NOMO-1 treated with DMSO at 0.1 percent for 48 hours (cell line): ENCODE measurements around the gene STX8.

Source experiments
- DNase-seq: peaks from one replicate; lab custom pipeline; 2025; ENCODE audit not compliant: unreplicated experiment; lab: John Stamatoyannopoulos, UW

Gene STX8

DNA sequence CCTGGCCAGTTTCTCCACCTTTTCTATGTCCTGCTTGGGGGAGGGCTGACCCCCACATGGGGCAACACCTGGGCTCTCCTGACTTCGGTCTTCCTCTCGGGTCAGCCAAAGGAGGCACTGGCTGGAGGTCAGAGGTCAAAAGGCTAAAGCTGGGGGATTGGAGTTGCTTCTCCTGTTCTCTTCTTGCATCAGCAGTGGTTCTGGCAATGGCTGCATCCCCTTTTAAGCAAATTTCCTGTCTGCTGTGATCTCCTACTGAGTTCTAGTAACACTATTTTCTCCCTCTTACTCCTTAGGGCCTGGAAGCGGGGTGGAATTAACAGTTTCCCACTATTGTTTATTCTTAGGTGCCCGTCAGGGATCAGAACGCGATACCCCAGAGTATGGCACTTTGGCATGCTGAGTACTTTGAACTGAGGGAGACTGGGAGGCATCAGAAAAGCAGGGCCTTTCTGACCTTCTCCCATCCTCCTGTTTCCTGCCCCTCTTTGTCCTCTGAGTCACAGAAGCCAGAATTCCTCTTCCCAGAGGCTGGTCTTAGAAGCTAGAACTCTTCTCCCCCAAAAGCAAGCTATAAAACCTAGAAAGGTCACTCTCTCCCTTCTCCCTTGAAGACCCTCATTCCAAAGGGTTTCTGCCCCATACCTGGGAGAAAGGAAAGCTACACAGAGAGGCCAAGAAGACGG, 268.2 kb downstream of the STX8 start:
- no peak for DNase-seq

DNA sequence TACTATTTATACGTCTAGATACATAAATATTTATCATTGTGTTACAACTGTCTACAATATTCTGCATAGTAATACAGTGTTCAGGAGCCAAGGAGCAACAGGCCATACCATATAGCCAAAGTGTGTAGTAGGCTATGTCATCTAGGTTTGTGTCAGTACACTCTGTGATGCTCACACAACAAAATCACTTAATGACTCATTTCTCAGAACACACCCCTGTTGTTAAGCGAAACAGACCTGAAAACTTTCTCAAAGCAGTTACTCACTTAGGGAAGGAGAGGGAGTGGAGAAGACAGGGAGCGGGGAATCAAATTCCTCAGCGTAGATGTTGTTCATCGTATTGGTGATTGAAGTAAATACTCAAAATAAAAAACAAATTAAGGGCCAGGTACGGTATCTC, 269.5 kb downstream of the STX8 start:
- DNase-seq = no peak

- DNase-seq = no peak
Measured at GRCh38 chr17:9299695-9300094, 275.9 kb downstream of the STX8 start.

DNA sequence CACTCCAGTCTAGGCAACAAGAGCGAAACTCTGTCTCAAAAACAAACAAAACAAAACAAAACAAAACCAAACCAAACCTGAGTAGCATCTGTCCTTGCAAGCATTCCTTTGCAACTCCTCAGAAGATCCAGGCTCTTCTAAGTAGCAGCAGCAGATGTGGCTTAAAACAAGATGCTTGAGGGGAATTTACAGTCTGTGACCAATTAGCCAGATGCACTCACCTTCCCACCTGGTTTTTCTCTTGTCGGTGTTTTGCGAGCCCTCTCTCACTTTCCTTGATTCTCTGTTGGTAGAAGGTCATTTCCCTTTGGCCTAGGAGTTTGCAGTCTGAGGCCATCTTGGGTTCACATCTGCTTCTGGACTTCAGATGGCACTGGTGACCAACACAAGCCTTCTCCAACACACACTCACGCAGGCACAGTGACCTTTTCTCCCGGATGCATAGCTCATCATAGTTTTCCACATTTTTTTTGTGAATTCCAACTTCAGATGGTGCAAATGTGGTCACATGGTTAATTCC, 276.8 kb downstream of the STX8 start:
- DNase-seq = no peak

DNA sequence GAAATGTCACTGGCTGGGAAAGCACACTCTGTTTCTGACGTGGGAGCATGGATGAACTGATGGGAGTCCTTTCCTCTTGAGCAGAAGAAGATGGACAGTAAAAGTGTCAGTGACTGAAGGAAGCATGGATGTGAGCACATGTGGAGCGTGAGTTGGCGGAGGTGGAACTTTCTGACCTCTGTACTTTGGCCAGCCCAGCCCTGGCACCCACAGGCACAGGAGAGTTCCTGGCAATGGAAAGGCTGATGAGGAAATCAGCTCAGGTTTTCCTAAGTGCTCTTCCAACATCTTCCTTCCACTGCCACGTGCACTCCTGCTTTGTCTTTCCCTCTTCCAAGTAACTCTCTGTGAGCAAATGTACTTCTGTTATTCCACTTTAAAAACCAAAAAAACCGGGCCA, 277.5 kb downstream of the STX8 start:
- no peak for DNase-seq

GRCh38 chr17:9294661-9295210, 280.9 kb downstream of the STX8 start:
- no peak for DNase-seq

DNA sequence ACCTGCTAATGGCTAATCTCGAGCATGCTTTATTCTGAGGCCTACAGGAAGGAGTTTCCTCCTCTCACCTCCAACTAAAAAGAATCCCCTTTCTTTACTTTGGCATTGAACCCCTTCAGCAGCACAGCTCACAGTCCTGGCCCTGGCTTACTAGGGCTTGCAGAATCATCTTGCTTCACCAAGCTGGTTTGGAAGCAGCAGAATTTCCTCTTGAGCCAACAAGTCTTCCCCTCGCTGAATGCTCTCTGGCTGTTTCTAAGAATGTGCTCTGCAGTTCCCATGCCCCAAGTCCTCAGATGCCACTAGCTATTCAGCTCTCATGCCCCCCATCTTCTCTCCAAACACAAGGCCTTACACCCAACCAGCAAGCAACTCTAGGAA, 283.1 kb downstream of the STX8 start:
- DNase-seq = no peak

- peak; percentile 16 for DNase-seq
Measured at GRCh38 chr17:9291912-9292560, 283.6 kb downstream of the STX8 start.

DNA sequence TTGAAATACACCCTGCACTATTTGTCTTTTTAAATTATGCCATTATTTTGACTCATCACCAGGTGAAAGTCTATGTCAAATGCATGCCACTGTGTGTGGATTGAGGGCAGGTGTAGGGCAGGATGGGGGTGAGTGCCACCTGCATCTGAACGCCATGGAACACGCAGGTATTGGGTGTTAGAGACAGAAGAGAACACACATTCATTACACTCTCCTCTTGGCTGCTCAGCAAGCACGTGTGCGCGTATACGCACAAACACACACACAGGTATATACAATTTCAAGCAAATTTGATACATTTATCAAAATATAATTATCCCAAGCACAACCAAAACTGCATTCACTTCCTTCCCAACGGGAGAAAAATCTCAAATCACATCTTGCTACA, 285.4 kb downstream of the STX8 start:
- no peak for DNase-seq

DNA sequence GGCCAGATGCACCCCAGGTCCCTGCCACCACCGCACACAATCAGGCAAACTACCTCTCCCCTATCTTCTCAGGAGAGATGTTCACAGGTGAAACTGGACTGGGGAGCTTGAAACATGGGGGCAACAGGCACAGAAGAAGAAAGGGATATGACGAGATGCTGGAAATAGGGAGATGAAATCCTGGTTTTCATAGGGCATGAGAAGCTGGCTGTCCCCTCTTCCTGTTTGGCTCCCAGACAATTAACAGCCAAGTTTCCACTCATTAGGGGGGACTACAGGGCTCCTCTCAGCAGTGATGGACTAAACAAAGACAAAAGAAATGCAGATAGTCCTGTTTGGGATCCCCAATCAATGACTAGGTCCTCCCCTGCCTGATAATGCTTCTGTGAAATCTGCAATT, 288.3 kb downstream of the STX8 start:
- DNase-seq = no peak

DNA sequence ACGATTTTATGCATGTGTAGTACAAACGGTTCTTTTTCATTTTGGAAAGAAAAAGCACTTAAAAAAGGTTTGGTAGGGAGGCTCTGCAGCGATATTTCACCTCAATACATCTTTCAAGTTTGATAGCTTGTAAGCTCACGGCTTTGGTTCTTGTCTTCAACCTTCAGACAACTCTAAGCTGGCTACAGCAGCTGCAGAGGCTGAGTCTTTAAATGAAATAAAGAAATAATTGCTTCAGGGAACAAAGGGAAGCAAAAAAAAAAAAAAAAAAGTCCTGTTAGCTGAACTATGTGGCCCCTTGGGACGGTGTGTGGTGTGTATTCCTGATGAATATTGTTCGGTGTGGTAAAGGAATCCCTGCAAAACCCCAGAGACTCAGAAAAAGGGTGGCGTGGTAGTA, 289.2 kb downstream of the STX8 start:
- no peak for DNase-seq

DNA sequence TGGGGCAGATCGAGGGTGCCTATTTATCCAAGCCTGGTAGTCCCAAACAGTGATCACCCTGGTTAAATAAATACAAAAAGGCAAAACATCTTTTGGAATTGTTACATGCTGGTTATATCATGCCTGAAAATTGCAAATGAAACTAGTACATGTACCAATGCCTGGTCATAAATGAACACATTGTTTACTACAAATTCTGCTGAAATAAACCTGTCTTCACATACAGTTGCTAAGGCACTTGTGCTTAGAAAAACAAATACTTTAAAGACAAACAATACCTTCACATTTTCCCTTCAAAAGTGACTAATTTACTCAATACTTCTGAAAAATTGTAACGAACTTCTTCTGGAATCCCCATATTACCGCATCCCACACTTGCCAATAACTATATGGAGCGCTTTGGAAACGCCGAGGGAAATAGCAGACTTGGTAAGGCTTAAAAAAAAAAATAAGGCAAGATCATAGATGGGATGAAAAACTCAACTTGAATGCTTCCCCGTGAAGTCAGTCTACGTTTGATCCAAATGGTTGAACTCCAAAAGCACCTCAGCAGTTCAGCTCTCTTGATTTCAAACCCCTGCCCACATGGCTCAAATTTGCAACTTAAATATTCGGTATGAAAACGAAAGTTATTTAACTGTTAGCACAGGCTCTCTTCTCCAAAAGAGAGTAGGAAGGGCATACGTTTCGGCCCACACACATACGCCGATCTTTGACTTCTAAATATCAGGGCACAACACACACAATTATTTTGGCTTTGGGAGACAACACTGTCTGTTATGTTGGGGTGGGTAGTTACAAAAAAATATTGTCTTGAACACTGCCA, 289.8 kb downstream of the STX8 start:
- DNase-seq = no peak

GRCh38 chr17:9284884-9285283, 290.7 kb downstream of the STX8 start:
- DNase-seq = no peak

DNA sequence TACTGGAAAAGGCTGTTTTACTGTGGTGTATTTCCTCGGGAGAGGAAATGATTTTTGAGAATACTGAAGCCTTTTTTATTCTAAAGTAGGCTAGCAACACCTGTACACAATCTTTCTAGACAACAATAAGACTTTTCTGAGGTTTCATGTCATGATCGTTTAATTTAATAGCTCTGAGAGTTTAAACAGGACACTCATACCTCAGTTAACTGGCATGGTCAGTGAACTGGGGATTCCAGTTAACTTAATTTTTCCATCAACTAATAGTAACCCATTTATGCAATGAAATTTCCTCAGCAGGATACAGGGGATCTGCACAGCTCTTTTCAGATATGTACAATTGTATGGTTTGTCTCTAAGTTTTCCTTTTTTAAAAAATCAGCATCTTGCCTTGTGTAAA, 291.7 kb downstream of the STX8 start:
- DNase-seq = no peak

DNA sequence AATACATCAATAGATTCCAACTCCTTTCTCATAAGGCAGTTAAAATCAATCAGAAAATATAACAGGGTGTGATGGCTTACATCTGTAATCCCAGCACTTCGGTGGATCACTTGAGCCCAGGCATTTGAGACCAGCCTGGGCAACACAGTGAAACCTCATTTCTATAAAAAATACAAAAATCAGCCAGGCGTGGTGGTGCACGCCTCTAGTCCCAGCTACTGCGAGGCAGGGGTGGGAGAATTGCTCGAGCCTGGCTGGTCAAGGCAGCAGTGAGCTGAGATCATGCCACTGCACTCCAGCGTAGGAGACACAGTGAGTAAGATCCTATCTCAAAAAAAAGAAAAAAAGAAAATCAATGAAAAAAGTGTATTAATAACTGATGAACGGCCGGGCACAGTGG, 295.7 kb downstream of the STX8 start:
- no peak for DNase-seq

DNA sequence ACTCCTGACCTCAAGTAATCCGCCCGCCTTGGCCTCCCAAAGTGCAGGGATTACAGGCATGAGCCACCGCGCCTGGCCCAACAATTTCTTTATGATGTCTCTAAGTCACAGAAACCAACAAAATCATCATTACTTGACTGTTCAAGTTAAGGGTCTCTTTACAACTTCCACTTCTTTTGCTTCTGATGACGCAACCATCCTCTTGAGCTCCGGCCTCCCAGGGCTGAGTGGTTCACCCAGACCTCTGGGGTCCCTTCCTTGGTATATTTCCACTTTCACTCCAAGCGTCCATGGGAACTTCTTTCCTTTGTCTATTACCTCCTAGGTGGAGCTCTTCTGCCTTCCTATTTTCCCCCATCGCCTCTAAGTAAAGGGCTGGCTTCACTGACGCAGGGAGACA, 300.6 kb downstream of the STX8 start:
- DNase-seq = no peak

DNA sequence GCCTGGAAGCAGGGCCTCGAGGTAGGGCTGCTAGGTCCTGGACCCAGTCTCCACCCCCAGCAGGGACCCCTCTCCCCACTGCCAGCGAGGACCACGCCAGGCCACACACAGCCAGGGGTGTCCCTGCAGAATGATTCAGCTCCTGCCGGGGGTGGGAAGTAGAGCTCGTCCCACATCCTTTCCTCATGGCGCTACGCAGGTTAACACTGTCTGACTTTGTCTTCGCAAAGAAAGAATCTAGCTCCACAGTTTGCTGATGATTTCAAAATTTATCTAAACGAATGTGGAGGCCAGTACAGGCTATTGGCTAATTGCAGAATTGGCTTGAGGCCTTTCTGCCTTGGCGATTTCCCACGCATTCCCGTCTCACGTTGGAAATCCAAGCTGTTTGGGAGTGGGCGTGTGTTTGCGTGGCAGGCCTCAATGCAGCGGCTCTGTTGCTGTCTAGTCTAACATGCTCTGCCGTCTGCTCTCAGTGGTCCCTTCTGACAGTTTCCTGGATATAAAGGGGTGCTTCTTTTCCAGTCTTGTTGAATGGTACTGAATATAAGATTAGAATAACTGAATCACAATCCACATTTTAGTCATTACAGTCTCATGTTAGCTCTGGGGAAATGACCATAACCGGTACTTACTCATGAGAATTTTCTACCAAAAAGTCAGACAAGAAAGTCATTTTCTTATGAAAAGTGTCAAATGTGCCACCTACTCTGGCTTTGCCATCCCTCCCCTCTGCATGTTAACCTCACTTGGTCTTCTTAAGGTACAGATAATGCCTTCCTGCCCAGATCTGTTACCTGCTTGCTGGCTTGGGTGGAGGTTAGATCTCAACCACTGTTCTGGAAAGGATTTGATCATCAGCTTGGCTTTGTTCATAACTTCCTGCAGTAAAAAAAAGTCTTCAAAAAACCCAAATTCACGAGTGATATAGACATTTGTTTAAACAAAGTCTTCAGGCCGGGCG, 301.9 kb downstream of the STX8 start:
- no peak for DNase-seq

GRCh38 chr17:9272501-9273200, 303.0 kb downstream of the STX8 start:
- no peak for DNase-seq

DNA sequence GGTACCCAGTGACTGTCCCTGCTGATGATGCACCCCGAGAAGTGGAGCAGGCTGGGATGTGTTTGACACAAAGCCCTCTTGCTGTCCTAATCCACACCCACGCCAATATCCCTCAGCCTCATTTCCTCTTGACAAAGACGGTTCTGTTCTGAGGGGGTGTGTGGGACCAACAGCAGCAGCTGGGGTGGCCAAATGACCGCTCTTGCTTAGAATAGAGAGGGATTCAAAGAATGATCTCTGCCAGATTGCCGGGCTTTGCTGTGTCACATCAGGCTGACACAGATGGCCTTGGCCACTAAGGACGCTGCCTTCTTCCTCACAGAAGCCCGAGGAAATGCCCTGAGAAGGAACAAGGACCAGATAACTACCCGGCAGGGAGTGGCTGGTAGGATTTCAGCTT, 303.6 kb downstream of the STX8 start:
- DNase-seq = no peak

DNA sequence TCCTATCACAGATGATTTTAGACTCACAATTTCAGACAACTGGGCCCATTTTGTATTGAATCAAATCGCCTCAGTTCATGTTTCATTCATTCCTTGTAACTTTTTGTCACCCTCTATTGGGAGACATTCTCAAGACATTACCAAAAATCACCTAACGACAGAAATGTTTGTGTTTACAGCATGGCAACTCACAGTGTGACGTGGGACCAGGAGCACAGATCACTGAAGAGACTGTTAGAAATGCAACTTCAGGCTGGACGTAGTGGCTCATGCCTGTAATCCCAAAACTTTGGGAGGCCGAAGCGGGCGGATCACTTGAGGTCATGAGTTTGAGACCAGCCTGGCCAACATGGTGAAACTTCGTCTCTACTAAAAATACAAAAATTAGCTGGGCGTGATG, 304.7 kb downstream of the STX8 start:
- DNase-seq = no peak
